NCI-H2107 treated with DMSO at 0.1 percent for 48 hours (cell line): ENCODE data around the gene CFAP299.

Source experiments
- DNase-seq: peaks from one replicate; lab custom pipeline; 2025; ENCODE audit not compliant: unreplicated experiment; lab: John Stamatoyannopoulos, UW

CFAP299 gene

GRCh38 chr4:80911458-80911857 is 575.9 kb downstream of the CFAP299 start:
- no peak for DNase-seq

DNA sequence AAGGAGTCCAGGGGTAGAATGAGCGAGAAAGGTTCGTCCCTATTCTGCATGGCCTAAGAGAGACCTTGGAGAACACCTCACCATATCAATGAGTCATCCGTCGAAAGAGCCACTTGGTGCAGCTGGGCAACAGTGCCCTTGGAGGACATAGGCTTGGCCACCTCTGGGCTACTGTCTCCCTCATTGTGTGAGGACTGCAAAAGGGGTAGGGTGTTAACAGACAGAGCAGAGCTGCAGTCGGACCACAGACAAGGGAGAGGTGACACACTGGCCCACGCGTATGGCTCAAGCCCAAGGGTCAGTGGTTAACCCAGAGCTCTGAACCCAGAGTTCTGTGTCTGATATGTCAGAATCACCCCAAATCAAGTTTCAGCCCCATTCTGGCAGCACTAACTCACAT is 576.8 kb downstream of the CFAP299 start:
- no peak for DNase-seq

DNA sequence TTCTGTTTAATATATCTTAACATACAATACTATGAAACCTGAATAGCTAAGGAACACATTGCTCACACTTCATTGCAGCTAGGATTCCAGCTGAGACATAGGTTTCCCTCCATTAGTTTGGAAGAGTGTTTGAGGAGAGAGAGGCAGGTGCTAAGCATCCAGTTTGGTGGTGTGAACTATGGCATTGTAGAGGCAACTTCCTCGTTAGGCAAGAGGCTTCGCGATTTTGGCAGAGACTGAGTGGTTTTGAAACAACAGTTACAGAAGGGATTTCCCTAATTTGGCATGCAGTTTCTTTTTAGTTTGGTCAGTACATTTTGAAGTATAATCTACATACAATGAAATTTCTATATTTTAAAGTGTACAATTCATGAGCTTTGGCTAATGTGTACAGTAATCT is 577.9 kb downstream of the CFAP299 start:
- peak; percentile 1 for DNase-seq

GRCh38 chr4:80916770-80917169 is 581.2 kb downstream of the CFAP299 start:
- DNase-seq = no peak

DNA sequence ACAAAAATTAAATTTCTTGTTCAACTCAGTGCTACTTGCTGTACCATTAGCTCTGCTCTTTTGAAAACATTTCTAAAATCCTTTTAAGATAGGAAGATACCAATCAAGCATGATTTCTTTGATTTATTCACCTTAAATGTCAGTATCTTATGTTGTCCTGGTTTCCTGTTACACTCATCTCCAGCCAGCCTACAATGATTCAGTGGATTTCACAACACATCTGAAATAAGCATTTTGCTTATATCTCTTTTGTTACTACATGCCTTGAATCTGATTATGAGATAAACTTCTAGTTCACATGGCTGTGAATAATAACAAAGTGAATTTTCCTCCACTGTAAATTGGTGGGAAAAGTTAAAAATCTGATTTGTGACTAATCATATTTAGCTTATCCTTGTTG is 582.5 kb downstream of the CFAP299 start:
- no peak for DNase-seq

DNA sequence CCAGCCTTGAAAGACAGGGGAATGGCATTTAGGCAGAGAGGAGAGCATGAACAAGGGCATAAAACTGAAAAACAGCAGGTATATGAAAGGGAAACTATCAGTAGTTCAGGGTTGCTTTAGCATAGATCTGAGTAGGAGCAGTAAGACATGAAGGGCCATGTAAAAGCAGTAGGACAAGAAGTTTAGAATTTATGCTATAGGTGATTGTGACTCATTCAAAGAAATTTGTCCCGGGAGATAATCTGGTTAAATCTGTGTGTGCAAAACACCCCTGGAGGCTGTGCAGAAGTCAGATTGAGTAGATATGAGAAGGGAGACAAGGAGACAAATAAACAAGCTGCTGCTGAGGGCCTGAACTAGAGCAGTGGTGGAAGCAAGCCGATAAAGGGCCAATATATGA is 585.9 kb downstream of the CFAP299 start:
- DNase-seq = no peak

- no peak for DNase-seq
Observed at GRCh38 chr4:80922941-80923340, 587.4 kb downstream of the CFAP299 start.

GRCh38 chr4:80925293-80925692 is 589.8 kb downstream of the CFAP299 start:
- DNase-seq = no peak

- DNase-seq = no peak
Observed at GRCh38 chr4:80926446-80926845, 590.9 kb downstream of the CFAP299 start.

GRCh38 chr4:80926891-80927290 is 591.4 kb downstream of the CFAP299 start:
- DNase-seq = no peak

DNA sequence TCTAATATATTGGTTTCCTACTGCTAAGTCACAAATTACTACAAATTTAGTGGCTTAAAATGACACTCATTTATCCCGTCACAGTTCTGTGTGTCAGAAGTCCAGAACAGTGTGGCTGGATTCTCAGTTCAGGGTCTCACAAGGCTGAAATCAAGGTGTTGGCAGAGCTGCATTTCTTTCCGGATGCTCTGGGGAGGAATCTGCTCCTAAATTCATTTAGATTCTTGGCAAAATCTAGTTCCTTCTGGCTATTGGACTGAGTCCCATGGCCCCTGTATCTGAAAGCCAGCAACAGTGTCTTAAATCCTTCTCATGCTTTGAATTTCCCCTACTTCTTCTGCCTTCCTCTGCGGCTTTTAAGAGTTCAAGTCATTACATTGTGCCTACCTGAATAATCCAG is 591.9 kb downstream of the CFAP299 start:
- DNase-seq = no peak

DNA sequence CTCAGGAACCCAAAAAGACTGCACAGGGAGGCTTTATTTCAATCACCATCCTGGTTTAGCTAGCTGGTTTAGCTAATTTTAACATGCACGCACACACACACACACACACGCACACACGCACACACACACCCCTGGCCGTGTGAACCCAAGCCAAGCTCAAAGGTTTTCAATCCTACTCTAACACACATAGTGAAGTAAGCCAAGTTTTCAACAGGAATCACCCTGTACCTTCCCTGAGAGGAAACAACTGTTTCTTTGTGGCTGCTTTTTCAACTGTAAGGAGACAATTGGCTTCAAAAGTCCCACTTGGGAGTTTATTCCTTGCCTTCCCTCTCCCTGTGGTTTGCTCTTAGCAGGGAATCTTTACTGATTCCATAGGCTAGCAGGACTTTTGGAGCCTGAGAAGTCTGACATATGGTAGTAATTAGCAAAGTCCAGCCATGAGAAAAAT is 596.1 kb downstream of the CFAP299 start:
- no peak for DNase-seq

GRCh38 chr4:80948141-80948540 is 612.6 kb downstream of the CFAP299 start:
- no peak for DNase-seq

DNA sequence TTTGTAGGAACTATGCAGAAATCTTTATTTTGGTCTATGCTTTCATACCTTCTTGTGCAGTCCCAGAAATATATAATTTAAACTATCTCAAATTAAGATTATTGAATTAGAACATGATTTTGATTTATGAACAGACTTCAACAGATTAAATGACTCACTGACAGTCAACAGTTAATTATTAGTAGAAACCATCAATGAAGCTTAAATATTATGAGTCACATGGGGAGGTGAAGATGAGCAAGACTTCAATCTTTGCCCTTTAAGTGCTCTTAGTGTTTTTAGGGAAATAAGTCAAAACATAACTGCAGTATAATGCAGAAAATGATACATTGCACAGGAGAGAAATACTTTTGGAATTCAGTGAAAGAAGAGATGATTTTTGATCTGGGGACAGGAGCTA is 613.5 kb downstream of the CFAP299 start:
- DNase-seq = no peak

- DNase-seq = no peak
Observed at GRCh38 chr4:80956421-80956820, 620.9 kb downstream of the CFAP299 start.

- DNase-seq = no peak
Observed at GRCh38 chr4:80963051-80963450, 627.5 kb downstream of the CFAP299 start.

GRCh38 chr4:80967346-80967745 is 631.8 kb downstream of the CFAP299 start:
- DNase-seq = no peak

GRCh38 chr4:80980239-80980638 is 644.7 kb downstream of the CFAP299 start:
- DNase-seq = no peak

DNA sequence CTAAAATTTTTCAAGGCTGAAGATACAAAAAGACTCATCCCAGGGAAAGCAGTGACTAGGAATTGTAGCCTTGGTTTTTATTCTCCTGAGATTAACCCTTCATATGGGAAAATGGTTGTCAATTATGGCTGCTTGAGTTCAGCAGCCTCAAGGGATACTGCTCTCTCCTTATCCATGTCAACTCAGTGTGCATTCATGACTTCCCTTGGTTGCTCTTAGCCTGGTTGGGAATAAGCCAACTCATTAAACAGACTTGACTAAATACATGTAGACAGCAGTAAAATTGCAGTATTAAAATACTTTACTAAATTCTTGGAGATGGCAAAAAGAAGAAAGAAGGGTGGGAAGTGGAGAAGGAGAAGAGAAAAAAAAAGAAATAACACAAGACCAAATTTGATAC is 650.5 kb downstream of the CFAP299 start:
- DNase-seq = no peak

DNA sequence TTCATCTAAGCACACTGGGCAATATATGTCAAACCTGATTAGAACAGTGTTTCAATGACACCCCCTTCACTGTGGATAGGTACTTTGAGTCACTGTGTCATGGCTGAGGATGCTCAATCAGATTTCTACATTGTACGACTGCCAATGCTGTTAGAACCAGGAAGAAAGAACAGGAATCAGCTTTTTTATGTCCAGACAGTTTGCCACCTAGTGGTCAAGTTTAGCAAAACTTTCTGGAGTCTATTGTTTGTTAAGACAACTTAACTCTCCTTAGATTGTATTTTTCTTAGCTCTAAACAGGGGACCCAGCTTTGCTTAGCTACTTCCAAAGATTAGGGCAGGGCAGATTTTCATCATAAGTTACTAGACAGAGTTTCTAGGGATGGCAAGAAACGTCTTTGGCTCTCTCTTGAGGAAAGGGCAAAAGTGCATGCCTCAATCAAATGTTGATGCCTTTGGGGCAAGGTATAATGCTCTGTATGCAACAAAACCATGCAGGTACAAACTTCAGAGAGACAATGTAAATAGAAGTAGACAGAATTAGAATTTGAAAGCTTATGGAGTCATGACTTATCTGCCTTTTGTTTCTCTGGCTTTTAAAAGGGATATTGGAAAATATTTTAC is 654.5 kb downstream of the CFAP299 start:
- peak; percentile 23 for DNase-seq

DNA sequence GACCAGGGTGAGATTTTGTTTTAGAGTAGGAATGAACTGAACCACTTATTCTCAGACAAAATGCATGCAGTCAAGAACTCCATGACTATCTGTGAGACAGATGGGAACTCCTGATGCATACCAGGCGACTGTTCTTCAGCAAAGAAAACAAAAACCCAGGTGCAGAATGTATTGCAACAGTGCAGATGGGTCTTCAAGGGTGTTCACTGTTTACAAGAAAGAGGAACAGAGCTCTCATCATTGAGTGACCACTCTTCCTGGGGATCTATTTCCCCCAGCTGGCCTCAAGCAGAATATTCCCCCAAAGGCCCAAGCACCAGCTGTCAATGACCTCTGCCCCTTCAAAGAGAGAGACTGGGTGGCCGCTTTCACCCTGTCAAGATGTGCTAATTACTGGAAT is 655.3 kb downstream of the CFAP299 start:
- no peak for DNase-seq

- no peak for DNase-seq
Observed at GRCh38 chr4:80999943-81000342, 664.4 kb downstream of the CFAP299 start.

DNA sequence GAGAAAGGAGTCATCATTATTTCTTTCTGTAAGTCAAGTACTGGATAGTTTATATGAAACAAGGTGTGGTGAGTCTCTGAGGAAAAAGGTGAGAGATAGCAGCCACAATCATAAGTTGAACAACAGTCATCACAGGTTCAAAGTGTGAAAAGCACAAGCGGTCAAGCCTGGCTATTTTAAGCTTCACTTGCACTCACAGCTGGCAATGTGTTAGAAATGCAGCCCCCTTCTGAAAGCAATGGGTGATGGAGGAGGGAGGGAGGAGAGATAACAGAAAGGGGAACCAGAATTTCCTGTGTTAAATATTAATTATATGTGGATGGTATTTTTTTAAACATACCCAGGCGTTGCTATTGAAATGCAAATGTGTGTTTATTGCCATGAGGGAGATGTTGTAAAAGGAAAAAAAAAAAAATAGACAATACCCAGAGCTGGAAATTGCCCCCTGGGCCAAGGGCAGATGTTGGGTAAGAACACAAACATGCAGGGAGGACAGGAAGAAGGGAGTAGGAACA is 668.1 kb downstream of the CFAP299 start:
- no peak for DNase-seq
